Activated CD4-positive, alpha-beta T cell treated with anti-CD3 and anti-CD28 coated beads, Interleukin-2, amount 50 U/mL, for 4 hours (primary cell): ENCODE results near the gene CHD3.

ENCODE experiments used
- DNase-seq, 2 experiments: peaks; one replicate each; pipeline ENCODE4 v3.0.0-alpha.2; 2020

CHD3 gene

DNA sequence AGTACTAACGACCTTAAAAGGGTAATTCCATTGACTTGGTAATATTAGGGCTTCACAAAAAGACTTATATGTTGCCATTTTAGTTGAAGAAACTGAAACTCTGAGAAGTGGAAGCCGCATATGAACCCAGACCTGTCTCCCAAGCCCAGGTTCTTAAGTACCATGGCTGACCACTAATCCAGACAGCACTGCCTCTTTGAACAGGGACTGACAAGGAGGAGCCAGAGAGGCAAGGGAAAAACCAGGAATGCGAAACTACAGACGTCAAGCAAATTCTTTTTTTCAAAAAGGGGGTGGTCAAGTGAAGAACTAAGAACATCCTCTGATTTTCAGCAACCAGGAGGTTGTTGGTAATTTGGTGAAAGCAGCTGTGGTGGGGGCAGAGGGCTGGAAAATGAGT is 15.5 kb upstream of the CHD3 start:
- no peak for DNase-seq

DNA sequence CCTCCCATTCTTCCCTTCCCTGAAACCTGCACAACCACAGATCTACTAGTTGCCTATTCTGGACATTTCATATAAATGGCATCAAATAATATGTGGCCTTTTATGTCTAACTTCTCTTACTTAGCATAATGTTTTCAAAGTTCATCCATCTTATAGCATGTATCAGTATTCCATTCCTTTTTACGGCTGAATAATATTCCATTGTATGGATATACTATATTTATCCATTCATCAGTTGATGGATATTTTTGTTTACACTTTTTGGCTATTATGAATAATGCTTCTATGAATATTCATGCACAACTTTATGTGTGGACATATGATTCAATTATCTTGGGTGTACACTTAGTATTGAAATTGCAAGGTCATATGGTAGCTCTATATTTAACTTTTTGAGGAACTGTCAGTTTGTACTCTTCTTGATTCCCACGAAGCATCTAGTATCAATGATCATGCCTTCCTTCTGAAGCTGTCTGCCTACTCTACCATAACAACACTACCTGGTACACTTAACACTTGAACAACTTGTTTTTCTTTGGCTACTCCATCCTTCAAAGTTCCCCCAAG is 12.7 kb upstream of the CHD3 start:
- DNase-seq = no peak

DNA sequence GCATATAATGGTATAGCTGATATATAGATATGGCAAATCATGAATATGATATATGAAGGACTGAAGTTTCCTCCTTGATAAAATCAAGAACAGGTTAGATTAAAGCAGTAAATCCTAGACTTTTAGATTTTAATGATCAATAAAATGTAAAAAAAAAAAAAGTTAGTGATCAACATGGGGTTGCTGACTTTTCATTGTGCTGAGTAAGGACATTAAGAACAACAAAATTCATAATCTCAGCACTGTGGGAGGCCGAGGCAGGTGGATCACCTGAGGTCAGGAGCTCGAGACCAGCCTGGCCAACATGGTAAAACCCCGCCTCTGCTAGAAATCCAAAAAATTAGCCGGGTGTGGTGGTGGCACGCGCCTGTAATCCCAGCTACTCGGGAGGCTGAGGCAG is 10.4 kb upstream of the CHD3 start:
- no peak for DNase-seq

DNA sequence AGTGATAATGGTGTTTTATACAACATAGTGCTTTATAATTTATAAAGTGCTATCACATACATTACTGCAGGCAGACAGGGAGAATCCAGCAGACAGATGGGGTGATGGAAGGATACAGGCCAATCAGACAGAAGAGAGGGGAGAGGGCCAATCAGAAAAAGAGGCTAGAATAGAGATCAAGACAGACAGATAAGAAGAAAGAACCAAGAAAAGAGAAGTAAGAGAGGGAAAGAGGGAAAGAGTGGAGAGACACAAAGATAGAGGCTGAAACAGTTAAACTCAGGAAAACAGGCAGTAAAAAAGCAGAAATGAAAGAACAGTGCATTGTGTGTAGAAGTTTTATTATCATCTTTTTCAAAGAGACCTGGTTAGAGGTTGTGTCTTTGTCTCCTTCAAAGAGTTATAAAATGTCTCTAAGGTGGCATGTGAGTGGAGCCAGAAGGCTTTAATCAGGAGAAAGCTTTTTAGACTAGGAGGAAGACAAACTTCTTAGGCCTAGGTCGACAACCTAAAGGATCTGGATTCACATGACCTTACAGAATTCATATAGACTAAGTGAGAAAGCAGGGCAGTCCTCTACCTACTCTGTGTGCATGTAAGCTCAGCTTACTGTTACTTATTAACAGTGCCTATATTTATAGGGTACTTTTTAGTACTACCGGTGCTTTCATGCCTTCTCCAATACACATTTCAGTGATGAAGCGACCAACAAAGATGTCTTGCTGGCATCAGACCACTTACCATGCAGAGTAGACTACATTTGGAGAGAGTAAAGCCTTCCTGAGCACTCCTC is 8.3 kb upstream of the CHD3 start:
- no peak for DNase-seq

DNA sequence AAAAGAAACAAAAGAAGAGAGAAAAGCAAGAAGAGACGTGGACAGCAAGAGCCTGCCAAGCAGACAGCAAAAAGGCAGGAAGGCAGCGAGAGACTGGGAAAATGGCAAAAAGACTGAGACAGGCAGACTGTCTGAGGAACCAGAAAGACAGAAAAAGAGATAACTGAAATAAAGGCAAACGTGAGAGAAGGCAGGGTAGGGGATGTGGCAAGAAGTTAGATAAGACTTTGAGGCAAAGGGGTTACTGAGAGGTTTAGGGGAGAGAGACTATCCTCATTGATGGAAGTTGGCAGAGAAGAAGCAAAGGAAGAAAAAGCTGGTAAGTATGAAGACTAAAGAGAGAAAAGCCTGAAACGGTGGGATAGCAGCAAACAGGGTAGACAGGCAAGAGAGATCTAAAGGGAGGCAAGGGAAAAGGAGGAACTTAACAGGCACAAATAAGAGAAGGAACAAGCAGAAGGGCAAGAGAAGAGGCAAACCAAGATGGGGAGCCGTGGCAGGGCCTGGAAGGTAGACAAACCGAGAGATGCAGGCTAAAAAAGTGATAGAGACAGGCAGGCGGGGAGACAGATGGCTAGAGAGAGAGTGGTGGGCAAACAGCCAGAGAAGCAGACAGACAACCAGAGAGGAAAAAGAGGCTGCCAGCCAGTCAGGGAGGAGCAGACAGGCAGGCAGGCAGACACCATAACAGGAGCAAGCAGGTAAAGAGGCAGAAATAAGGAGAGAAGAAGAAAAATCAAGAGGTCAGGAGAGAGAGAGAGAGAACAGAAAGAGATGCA is 7.1 kb upstream of the CHD3 start:
- no peak for DNase-seq

DNA sequence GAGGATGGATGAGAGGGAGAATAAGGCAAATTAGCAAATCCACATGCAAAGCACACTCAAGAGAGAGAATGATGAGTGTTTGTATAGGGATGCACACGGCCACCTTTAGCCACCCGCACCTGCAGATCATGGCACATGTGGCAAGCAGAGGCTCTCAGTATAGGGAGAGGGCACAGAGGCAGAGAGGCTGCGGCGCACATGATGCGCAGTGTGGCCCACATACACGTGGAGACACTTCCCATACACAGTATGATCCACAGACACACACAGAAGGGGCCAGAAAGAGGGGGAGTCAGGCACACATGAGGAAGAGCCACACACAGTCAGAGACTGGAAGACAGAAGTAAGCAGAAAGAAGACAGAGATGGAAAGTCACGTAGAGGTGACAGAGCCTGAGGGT is 6.5 kb upstream of the CHD3 start:
- no peak for DNase-seq

DNA sequence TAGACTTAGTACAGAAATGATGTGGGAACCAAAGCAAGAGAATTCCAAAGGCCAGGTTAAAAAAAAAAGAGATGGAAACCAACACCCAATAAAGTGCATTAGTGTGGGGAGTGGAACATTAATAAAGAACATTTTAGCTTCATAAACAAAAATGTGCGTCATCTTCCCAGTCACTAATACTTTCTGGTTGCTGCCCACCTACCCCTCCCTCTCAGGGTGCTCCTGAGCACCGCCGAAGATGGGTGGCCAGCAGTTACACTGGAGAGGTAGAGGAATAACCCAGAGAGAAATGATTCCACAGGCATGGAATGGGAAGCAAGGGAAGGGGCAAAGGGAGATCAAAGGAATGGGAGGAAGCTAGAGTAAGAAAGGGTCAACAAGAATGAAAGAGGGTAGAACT is 6.0 kb upstream of the CHD3 start:
- no peak for DNase-seq

DNA sequence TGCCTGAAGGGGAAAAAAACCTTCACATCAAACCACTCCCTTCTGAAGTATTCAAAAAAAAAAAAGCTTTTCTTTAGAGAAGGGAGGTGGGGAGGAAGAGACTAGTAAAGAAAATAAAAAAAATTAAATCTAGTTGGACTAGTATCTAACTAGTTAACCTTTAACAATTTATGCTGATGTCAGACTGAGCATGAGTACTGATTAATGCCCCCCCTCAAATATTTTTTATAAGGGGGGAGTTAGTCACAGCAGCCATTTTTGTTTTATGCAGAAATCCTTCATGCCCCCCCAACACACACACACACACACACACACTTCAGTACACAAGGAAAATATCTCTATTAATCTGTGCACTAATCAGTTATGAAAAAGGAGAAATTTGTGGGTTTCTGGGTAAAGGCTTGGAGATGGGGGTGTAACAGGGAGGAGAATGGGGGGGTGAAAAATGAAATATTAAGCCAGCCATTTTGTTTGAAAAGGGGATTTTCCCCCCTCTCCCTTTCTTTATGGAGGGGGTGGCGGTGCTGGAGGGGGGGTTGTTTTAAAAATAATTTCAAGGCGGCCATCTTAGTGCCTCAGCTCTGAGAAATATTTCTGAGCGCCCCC is 4.7 kb upstream of the CHD3 start:
- peak; percentile 34 to 41 for DNase-seq

DNA sequence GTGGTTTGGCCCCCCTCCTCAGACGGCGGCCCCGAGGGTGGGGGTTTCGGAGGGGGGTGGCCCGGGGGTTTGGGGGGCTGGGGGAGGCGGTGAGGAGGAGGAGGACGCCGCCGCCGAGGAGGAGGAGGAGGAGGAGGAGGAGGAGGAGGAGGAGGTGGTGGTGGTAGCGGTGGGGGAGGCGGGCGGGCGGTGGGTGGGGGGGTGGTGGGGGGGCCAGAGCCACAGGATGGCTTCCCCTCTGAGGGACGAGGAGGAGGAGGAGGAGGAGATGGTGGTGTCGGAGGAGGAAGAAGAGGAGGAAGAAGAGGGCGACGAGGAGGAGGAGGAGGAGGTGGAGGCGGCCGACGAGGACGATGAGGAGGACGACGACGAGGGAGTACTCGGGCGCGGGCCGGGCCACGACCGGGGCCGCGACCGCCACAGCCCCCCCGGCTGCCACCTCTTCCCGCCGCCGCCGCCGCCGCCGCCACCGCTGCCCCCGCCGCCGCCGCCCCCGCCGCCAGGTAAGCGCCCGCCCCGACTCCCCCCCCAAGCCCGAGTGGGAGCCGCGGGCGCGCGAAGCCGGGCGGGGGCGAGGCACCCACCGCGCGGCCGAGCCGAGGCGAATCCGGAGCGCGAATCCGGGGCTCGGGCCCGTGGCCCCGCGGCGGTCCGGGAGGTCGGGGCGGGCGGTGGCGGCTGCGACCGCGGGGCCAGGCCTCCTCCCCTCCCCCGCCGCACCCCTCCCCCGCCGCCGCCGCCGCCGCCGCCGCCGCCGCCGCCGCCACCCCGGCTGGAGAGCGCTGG is 3.8 kb upstream of the CHD3 start:
- DNase-seq = peak; percentile 45 to 50

DNA sequence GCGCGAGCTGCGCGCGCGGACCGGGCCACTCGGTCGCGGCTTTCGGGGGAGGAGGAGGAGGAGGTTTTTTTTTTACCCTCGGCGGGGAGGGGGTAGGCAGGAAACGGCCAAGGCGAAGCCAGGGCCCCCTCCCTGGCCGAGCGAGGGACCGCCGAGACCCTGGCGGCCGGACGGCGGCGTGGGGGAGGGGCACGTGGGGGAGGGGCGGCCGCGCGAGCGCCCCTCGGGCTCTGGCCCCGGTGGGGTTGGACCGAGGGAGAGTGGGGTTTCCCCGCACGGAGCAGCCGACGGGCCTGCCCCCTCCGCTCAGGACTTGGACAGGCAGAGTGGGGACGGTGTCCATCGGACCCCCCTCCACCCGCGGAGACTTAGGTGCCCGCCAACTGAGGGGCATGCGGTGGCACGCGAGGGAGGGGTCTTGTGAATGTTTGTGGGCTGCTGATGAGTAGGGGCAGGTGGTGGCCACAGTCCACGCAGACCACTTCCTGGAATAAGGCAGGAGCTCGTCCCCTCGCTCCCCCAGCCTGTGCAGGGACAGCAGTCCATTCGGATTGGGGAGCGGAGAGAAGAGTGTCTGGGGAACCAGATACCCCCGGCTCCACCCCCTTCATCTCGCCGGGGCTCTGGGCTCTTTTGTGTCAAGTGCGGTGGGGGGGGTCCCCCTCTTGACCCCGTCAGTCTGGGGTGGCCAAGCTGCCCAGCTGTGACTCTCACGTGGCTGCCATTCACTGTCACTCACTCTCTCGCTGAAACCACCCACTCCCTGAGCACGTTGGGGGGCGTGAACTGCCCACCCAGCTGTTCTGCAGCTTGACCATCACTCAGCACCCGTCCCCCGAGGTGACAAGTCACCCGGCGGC is 3.0 kb upstream of the CHD3 start:
- DNase-seq = peak in 1 of 2 experiments; percentile 23

DNA sequence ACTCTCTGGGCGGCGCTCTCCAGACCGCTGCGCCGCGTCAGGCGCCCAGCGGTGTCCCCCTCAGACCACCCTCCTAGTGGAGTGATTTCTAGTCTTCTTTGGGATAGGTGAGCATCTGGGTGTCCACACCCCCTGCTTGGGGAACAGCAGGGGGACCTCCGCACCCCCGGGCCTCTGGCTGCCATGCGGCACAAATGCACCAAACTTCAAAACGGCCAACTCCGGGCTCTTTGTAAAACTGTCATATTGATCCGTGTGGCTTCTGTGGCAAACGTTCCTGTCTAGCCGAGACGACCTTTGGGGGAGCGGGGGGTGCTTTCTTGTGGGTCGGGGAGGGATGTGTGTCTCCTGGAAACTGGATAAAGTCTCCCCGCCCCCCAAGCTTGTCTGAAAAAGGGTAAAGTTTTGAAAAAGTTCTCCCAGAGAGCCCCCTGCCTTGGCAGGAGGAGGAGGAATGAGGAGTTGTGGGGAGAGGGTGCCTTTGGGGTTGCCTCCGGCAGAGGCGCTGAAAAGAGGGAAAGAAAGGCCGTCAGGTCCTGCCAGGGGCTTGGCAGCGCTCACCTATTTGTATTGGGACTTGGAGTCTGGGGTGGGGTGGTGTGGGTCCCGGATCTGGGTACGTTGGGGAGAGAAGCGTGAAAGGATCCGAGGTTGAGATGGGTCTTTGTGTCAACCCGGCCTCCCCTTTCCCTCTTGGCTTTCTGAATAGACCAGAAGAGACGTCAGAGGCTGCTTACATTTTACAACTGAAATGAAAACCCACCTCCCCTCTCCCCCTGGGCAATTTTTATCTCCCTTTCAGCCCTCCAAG is 2.2 kb upstream of the CHD3 start:
- peak; percentile 46 to 55 for DNase-seq

DNA sequence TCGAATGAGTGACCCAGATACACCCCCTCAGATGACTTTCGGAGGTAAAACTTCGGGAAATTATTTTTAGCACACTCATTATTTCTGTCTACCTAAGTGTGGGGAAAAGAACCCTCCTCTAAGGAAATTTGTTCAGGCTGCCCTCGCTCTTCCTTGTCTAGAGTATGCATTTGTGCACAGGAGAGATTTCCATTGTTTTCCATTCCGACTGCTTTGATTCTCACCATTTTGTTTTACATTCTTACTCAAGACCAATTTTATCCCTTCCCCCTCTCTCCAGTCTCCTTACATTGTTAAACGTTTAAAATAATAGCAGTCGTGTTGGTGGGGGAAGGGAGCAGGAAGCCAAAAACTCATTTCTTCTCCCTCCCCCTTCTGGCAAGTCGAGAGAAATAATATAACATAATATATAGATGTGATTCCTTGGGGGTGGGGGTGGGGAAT is 1.5 kb upstream of the CHD3 start:
- DNase-seq = no peak

DNA sequence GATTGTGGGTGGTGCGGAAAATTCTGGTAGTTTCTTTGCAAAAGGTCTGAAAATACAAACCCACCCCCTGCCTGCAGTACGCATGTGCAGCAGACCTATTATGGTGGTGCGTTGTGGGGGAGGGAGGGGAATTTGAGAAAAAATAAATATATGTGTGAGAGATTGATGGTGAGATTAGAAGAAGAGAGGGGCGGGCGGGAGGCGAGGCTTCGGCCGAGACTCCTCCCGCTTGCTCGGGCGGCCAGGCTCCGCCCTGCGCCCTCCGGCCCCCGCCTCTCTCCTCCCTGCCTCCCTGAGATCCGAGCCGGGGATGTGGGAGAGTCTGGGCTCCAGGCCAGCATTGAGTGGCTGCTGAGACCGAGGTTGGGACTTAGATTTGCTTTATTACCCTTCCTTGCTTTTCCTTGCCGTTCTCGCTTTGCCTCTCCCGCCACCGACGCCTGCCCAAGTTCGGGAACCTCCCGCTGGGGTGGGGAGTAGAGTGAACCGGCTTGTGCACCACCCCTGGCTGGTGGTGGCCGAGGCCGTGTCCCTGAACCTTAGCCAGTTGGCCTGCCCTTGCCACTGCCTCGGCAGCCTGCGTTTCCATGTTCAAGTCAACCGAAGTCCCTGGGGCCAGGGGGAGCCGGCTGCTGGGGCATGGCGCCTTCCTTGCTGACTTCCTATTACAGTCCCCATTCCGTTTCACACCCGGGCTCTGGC is 956 bp upstream of the CHD3 start:
- DNase-seq = peak; percentile 91 to 92

DNA sequence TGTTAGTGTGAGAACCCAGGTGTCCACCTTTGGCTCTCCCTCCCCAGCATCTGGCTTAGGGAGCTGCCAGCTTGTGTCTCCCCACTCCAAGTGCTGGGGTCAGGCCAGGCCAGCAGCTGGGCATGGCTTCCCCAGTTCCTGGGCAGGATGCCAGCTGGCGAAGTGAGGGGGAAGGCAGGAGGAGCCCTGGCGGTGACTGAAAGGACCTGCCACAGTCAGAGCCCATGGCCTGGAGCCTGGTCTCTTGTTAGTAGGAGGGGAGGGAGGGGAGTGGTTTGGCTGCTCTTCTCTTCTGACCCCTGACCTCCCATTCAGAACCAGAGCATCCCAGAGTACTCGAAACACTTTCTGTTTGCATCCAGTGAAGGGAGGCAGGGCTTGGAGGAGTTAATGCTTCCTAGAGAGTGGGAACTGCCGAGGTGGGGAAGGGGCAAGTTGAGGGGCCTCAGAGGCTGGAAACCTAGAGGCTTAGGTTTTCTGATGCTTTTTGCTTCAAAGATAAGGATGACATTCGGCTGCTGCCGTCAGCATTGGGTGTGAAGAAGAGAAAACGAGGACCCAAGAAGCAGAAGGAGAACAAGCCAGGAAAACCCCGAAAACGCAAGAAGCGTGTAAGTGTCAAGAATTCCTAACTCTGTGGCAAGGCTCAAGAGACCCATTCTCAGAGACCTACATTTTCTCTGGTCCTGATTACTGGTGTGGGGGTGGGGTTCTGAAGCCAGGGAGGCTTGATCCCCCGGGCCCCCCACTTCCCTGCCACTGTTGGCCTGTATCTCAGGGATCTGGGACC is 772 bp downstream of the CHD3 start:
- no peak for DNase-seq

DNA sequence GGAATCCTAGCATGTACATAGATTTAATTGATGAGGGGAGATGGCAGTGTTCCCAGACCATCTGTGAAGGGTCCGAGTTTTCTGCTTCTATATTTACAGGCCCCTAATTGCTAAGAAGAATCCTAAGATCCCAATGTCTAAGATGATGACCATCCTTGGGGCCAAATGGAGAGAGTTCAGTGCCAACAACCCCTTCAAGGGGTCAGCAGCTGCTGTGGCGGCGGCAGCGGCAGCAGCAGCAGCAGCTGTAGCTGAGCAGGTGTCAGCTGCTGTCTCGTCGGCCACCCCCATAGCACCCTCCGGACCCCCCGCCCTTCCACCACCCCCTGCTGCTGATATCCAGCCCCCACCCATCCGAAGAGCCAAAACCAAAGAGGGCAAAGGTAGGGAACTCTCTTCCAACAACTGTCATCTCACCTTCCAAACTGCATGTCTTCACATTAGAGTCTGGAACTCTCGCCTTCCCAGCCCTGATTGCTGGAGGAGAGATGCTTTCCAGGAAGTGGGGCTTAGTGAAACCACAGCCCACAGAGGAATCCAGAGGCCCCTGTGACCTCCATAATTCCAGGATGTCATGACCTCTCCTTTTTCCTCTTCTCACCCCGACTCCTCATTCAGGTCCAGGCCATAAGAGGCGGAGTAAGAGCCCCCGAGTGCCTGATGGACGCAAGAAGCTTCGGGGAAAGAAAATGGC is 4.7 kb downstream of the CHD3 start:
- no peak for DNase-seq

DNA sequence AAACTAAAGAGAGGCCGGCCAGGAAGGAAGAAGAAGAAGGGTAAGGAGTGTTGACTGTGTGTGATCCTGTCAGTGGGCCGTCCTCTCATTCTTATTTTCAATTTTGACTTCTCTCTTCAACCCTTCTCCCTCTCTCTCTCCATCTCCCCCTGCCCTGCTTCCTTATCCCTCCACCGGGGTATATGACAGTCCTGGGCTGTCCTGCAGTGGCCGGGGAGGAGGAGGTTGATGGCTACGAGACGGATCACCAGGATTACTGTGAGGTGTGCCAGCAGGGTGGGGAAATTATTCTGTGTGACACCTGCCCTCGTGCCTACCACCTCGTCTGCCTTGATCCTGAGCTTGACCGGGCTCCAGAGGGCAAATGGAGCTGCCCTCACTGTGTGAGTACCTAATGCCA is 5.6 kb downstream of the CHD3 start:
- DNase-seq = no peak

DNA sequence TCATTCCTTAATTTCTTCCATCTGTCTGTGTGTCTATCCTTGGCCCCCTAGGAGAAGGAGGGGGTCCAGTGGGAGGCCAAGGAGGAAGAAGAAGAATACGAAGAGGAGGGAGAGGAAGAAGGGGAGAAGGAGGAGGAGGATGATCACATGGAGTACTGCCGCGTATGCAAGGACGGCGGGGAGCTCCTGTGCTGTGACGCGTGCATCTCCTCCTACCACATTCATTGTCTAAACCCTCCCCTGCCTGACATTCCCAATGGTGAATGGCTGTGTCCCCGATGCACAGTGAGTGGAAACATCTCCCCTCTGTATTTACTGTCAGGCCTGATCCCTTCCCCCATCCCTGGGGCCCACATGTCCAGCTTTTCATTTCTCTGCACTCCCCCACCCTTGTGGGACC is 6.3 kb downstream of the CHD3 start:
- no peak for DNase-seq

DNA sequence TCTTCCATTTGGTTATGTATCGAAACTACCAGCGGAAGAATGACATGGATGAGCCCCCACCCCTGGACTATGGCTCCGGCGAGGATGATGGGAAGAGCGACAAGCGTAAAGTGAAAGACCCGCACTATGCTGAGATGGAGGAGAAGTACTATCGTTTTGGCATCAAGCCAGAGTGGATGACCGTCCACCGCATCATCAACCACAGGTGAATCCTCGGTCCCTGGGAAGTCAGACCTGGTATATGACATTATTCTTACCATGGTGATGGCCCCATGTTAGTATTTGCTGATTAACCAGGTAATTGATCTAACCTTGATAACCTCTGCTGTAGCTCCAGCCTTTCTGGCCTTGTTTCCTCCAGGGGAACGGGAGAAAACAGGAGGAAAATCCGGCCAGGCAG is 8.5 kb downstream of the CHD3 start:
- no peak for DNase-seq

DNA sequence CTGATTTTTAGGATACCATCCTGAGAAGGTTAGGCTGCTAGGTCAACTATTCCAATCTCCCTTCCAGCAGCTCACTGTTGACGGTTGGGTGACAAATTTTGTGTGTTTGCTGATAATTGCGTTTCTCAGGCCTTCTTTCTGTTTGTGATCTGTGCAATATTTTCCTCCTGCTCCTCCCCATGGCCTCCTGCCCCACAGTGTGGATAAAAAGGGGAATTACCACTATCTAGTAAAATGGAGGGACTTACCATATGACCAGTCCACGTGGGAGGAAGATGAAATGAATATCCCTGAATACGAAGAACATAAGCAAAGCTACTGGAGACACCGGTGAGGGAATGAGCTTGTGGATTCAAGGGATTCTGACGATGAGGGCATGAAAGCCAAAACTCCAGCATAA is 9.2 kb downstream of the CHD3 start:
- DNase-seq = no peak
